OCI-LY1 (cell line): Measurements from ENCODE around the gene ARMH2.
A peak's percentile ranks its signal among the peaks of the same experiment; 100 is the strongest.

Experiments
- H2AFZ ChIP-seq: fragments of 200-600 bp; sonication (generic), shearing (Covaris generic); 2 replicates; pipeline ENCODE4 v1.6.0; 2014; ENCODE audit warnings: antibody characterized with exemption, mild to moderate bottlenecking, low read length
- H3F3A ChIP-seq: fragments of 200-600 bp; sonication (generic), shearing (Covaris generic); 2 replicates; pipeline ENCODE4 v1.6.0; 2014; ENCODE audit warnings: mild to moderate bottlenecking, antibody characterized with exemption, low read length, moderate library complexity; ENCODE audit not compliant: insufficient read depth
- H3K27ac ChIP-seq: fragments of 200-600 bp; sonication (generic); 2 replicates; pipeline ENCODE4 v1.5.1; 2014; ENCODE audit warnings: low read length, mixed run types, mild to moderate bottlenecking, low read depth; ENCODE audit not compliant: poor library complexity, severe bottlenecking
- H3K27me3 ChIP-seq: fragments of 200-600 bp; sonication (generic); 2 replicates; pipeline ENCODE4 v1.6.0; 2014; ENCODE audit warnings: antibody characterized with exemption, mild to moderate bottlenecking, low read length, moderate library complexity; ENCODE audit not compliant: insufficient read depth
- H3K36me3 ChIP-seq: fragments of 200-600 bp; sonication (generic); 2 replicates; pipeline ENCODE4 v1.6.1; 2014; ENCODE audit warnings: mild to moderate bottlenecking, antibody characterized with exemption, low read length, moderate library complexity, mixed read lengths; ENCODE audit not compliant: insufficient read depth
- H3K4me1 ChIP-seq: fragments of 200-600 bp; sonication (generic); 2 replicates; pipeline ENCODE4 v1.5.1; 2014; ENCODE audit warnings: mild to moderate bottlenecking, low read length, moderate library complexity; ENCODE audit not compliant: insufficient read depth, severe bottlenecking
- H3K4me2 ChIP-seq: fragments of 200-600 bp; sonication (generic), shearing (Covaris generic); 2 replicates; pipeline ENCODE4 v1.6.1; 2014; ENCODE audit warnings: low read length
- H3K4me3 ChIP-seq: fragments of 200-600 bp; sonication (generic); 2 replicates; pipeline ENCODE4 v1.5.1; 2014; ENCODE audit warnings: low read length, low read depth, mild to moderate bottlenecking, mixed read lengths; ENCODE audit not compliant: poor library complexity, severe bottlenecking
- H3K79me2 ChIP-seq: fragments of 200-600 bp; shearing (Covaris generic); 2 replicates; pipeline ENCODE4 v1.6.1; 2016; ENCODE audit warnings: mixed run types, low read length, mixed read lengths; ENCODE audit not compliant: insufficient read depth
- H3K9ac ChIP-seq: fragments of 200-600 bp; sonication (generic), shearing (Covaris generic); 2 replicates; pipeline ENCODE4 v1.6.1; 2014; ENCODE audit warnings: mild to moderate bottlenecking, low read length, mixed read lengths
- H3K9me2 ChIP-seq: fragments of 200-600 bp; sonication (generic), shearing (Covaris generic); 2 replicates; pipeline ENCODE4 v1.6.1; 2014; ENCODE audit warnings: low read depth, mild to moderate bottlenecking, low read length, mixed read lengths
- H3K9me3 ChIP-seq: fragments of 200-600 bp; shearing (Covaris generic); 2 replicates; pipeline ENCODE4 v1.6.1; 2014; ENCODE audit warnings: low read length, mixed read lengths
- H4K20me1 ChIP-seq: fragments of 200-600 bp; sonication (generic), shearing (Covaris generic); 2 replicates; pipeline ENCODE4 v1.6.0; 2016; ENCODE audit warnings: mild to moderate bottlenecking, low read length; ENCODE audit not compliant: insufficient read depth
- CTCF ChIP-seq: fragments of 200-600 bp; sonication (generic), shearing (Covaris generic); IDR thresholded peaks from 2 replicates; pipeline ENCODE4 v1.5.1; 2017; ENCODE audit warnings: mild to moderate bottlenecking, antibody characterized with exemption, low read length, moderate library complexity, mixed read lengths
- EZH2 ChIP-seq: fragments of 200-600 bp; sonication (generic), shearing (Covaris generic); IDR thresholded peaks from 2 replicates; pipeline ENCODE4 v1.8.0; 2017; ENCODE audit warnings: borderline replicate concordance, mixed run types, mild to moderate bottlenecking, antibody characterized with exemption, low read length, moderate library complexity, mixed read lengths

Gene ARMH2

GRCh38 chr6:24775520-24776058 lies 23.1 kb downstream of the ARMH2 start:
- Histone ChIP-seq H2AFZ (no peak overlapping the region), H3K27ac (peak overlapping the region; percentile 98), H3F3A (0 out of 2 replicates have a peak, but pooled peaks cover 3% of the 10 kb centered on the region), H3K27me3 (no peaks in the 10 kb centered on the region), H3K9me3 (no peaks in the 10 kb centered on the region), H4K20me1 (no peaks in the 10 kb centered on the region), H3K36me3 (peaks cover 43% of the 10 kb centered on the region), H3K4me1 (peaks cover 47% of the 10 kb centered on the region), H3K9me2 (no peaks in the 10 kb centered on the region), H3K4me3 (peak overlapping the region; percentile 94), H3K9ac (peak overlapping the region; percentile 99), H3K4me2 (peak overlapping the region; percentile 92), H3K79me2 (peaks cover 53% of the 10 kb centered on the region)
- TF ChIP-seq EZH2, result no peak
- TF ChIP-seq CTCF, result no peak

GRCh38 chr6:24774696-24775519 lies 23.8 kb downstream of the ARMH2 start, which contains the start of gene GMNN:
Gene GMNN, plus strand, starts transcription at chr6:24774937. Its CDS starts 2,310 bp downstream, at chr6:24777247.
- H3K36me3 ChIP-seq, result peaks cover 37% of the 10 kb centered on the region
- H4K20me1 ChIP-seq, result no peaks in the 10 kb centered on the region
- H3K79me2 ChIP-seq, result peaks cover 47% of the 10 kb centered on the region
- peak within 1 kb of the TSS; percentile 94 for H3K4me3 ChIP-seq
- H3K4me1 ChIP-seq, result peaks cover 47% of the 10 kb centered on the region
- peak within 1 kb of the TSS; percentile 92 for H3K4me2 ChIP-seq
- no peaks in the 10 kb centered on the region for H3K9me2 ChIP-seq
- 0 out of 2 replicates have a peak, but pooled peaks cover 3% of the 10 kb centered on the region for H3F3A ChIP-seq
- H3K9ac ChIP-seq, result peak within 1 kb of the TSS; percentile 99
- no peaks in the 10 kb centered on the region for H3K9me3 ChIP-seq
- H2AFZ ChIP-seq, result peak within 1 kb of the TSS; percentile 62
- TF ChIP-seq CTCF (no peak), EZH2 (no peak)
- no peaks in the 10 kb centered on the region for H3K27me3 ChIP-seq
- H3K27ac ChIP-seq, result peak within 1 kb of the TSS; percentile 98

- Histone ChIP-seq H3K4me1 (peaks cover 6% of the 10 kb centered on the region), H2AFZ (no peak overlapping the region), H3K79me2 (no peaks in the 10 kb centered on the region), H3K27ac (no peak overlapping the region), H3K27me3 (no peaks in the 10 kb centered on the region), H3K36me3 (no peaks in the 10 kb centered on the region), H3K9me2 (no peaks in the 10 kb centered on the region), H3K9me3 (no peaks in the 10 kb centered on the region), H3F3A (0 out of 2 replicates have a peak, but pooled peaks cover 3% of the 10 kb centered on the region), H3K9ac (no peak overlapping the region), H3K4me3 (no peak overlapping the region), H3K4me2 (no peak overlapping the region), H4K20me1 (no peaks in the 10 kb centered on the region)
- TF ChIP-seq EZH2 (no peak), CTCF (no peak)
These were observed 30.4 kb downstream of the ARMH2 start for GRCh38 chr6:24768361-24768760.
